Progenitor cell of endocrine pancreas (in vitro differentiated cells): ENCODE data around the gene OIP5. TPM values are rescaled to one million over a fixed set of nuclear protein-coding genes. Genes with fewer than 3 reads are reported as not detected.

Experiments
- DNase-seq: peaks from one replicate; pipeline ENCODE4 v3.0.0; 2021; ENCODE audit warnings: low spot score; ENCODE audit not compliant: unreplicated experiment
- H3K27ac Mint-ChIP-seq: 2 replicates; pipeline ENCODE4 v1.8.0; 2021; ENCODE audit warnings: mild to moderate bottlenecking, moderate library complexity, mixed read lengths
- H3K27me3 Mint-ChIP-seq: 2 replicates; pipeline ENCODE4 v1.8.0; 2021; ENCODE audit warnings: mixed read lengths
- H3K36me3 Mint-ChIP-seq: 2 replicates; pipeline ENCODE4 v1.8.0; 2022; ENCODE audit warnings: mixed read lengths; ENCODE audit not compliant: insufficient read depth
- H3K4me1 Mint-ChIP-seq: 2 replicates; pipeline ENCODE4 v1.8.0; 2021; ENCODE audit warnings: low read depth, mixed read lengths
- H3K4me3 Mint-ChIP-seq: 2 replicates; pipeline ENCODE4 v1.8.0; 2021; ENCODE audit warnings: low read depth, mild to moderate bottlenecking, moderate library complexity, mixed read lengths
- H3K9me3 Mint-ChIP-seq: 2 replicates; pipeline ENCODE4 v1.8.0; 2021; ENCODE audit warnings: low read depth, mixed read lengths
- CTCF ChIP-seq: fragments of 200-600 bp; sonication (generic); IDR thresholded peaks from one replicate; pipeline ENCODE4 v1.5.0; 2021; ENCODE audit warnings: antibody characterized with exemption, mild to moderate bottlenecking; ENCODE audit not compliant: unreplicated experiment
- total RNA-seq: library from RNA; stranded (reverse); gene quantifications from 2 replicates; pipeline ENCODE4 v1.2.1, GENCODE V29; 2021

OIP5 gene
- total RNA-seq, 1 donor from 2014 or later, result 9.5 TPM

GRCh38 chr15:41281236-41281635 lies 51.2 kb downstream of the OIP5 start:
- no peak for DNase-seq
- H3K27me3 Mint-ChIP-seq, result no peaks in the 10 kb centered on the region
- H3K9me3 Mint-ChIP-seq, result no peaks in the 10 kb centered on the region
- H3K4me1 Mint-ChIP-seq, result peaks cover 14% of the 10 kb centered on the region
- H3K4me3 Mint-ChIP-seq, result no peak overlapping the region
- no peak for TF ChIP-seq CTCF
- H3K27ac Mint-ChIP-seq, result no peak overlapping the region
- H3K36me3 Mint-ChIP-seq, result peaks cover 30% of the 10 kb centered on the region

- TF ChIP-seq CTCF, result no peak
- H3K36me3 Mint-ChIP-seq, result peaks cover 21% of the 10 kb centered on the region
- no peak overlapping the region for H3K4me3 Mint-ChIP-seq
- peaks cover 3% of the 10 kb centered on the region for H3K4me1 Mint-ChIP-seq
- no peak overlapping the region for H3K27ac Mint-ChIP-seq
- no peak for DNase-seq
- H3K9me3 Mint-ChIP-seq, result no peaks in the 10 kb centered on the region
- no peaks in the 10 kb centered on the region for H3K27me3 Mint-ChIP-seq
These were observed 52.7 kb downstream of the OIP5 start for GRCh38 chr15:41279535-41280283.

- Mint-ChIP-seq H3K27ac (no peak overlapping the region), H3K36me3 (peaks cover 21% of the 10 kb centered on the region), H3K27me3 (no peaks in the 10 kb centered on the region), H3K9me3 (no peaks in the 10 kb centered on the region), H3K4me1 (peaks cover under 1% of the 10 kb centered on the region), H3K4me3 (no peak overlapping the region)
- TF ChIP-seq CTCF, result no peak
- DNase-seq, result no peak
These were observed 54.1 kb downstream of the OIP5 start for GRCh38 chr15:41278319-41278718.

- Mint-ChIP-seq H3K4me3 (no peak overlapping the region), H3K36me3 (peaks cover 22% of the 10 kb centered on the region), H3K4me1 (no peaks in the 10 kb centered on the region), H3K27me3 (no peaks in the 10 kb centered on the region), H3K9me3 (no peaks in the 10 kb centered on the region), H3K27ac (no peak overlapping the region)
- DNase-seq, result no peak
- TF ChIP-seq CTCF, result no peak
These were observed 55.6 kb downstream of the OIP5 start for GRCh38 chr15:41276831-41277230.

- H3K27me3 Mint-ChIP-seq, result no peaks in the 10 kb centered on the region
- peaks cover 14% of the 10 kb centered on the region for H3K36me3 Mint-ChIP-seq
- H3K9me3 Mint-ChIP-seq, result no peaks in the 10 kb centered on the region
- no peak for DNase-seq
- no peaks in the 10 kb centered on the region for H3K4me1 Mint-ChIP-seq
- no peak overlapping the region for H3K27ac Mint-ChIP-seq
- no peak overlapping the region for H3K4me3 Mint-ChIP-seq
- no peak for TF ChIP-seq CTCF
These were observed 62.5 kb downstream of the OIP5 start for GRCh38 chr15:41269887-41270286.
